HepG2 (cell line): ENCODE results near the gene NDUFA8. TPM values are rescaled to one million over a fixed set of nuclear protein-coding genes. Genes with fewer than 3 reads are reported as not detected.

Experiments used
- ATAC-seq: fragments of 200-7000 bp; cut with Tn5 transposase; 3 replicates; pipeline ENCODE4 v1.9.1; 2020; ENCODE audit warnings: mild to moderate bottlenecking, moderate library complexity
- BruUV-seq: library from RNA; stranded (reverse); fragments of 400-500 nt; replicated peaks from 2 replicates; lab custom pipeline; 2021; lab: Mats Ljungman, UMichigan
- CTCF ChIA-PET: fragments of 300-600 bp; formaldehyde crosslinking; extraction: SDS; loops from one replicate; lab custom pipeline; 2021; ENCODE audit warnings: low total read pairs, inconsistent platforms, low intra/inter-chr PET ratio; lab: Yijun Ruan, JAX
- POLR2A ChIA-PET: fragments of 350-600 bp; sonication (Branson Sonifier 250); formaldehyde crosslinking; loops from one replicate; lab custom pipeline; 2020; ENCODE audit warnings: antibody characterized with exemption, inconsistent platforms; lab: Yijun Ruan, JAX
- DNase-seq: peaks from one replicate; pipeline ENCODE4 v3.0.0-alpha.2; 2015; ENCODE audit warnings: low spot score
- FAIRE-seq: peaks from 3 replicates; lab custom pipeline; 2011; peaks lifted over from hg19 to GRCh38; lab: Jason Lieb, UNC
- H2AFZ ChIP-seq: one replicate; pipeline ENCODE4 v1.6.1; 2011; ENCODE audit warnings: low read length, inconsistent platforms
- H3K27ac ChIP-seq: fragments of 300-600 bp; 3 replicates; pipeline ENCODE4 v1.8.0; 2011; ENCODE audit warnings: mixed run types, mild to moderate bottlenecking, mixed read lengths, low read length, inconsistent platforms; ENCODE audit not compliant: insufficient read depth; ENCODE audit errors: extremely low read length
- H3K27me3 ChIP-seq, 2 experiments: fragments of 200-600 bp in 1 of 2; 2 replicates in 1 of 2; 3 replicates in 1 of 2; pipeline versions ENCODE4 v1.6.0 to v1.8.0; 2011; ENCODE audit warnings: low read length in 2 of 2, mild to moderate bottlenecking in 2 of 2, moderate library complexity in 2 of 2, inconsistent platforms in 1 of 2; ENCODE audit not compliant: insufficient read depth in 2 of 2, control insufficient read depth in 1 of 2
- H3K36me3 ChIP-seq, 2 experiments: fragments of 200-600 bp in 1 of 2; replicated peaks in 1 of 2; 2 replicates in 1 of 2; 3 replicates in 1 of 2; pipeline versions ENCODE4 v1.5.1 to v1.8.0; 2011; ENCODE audit warnings: low read length in 2 of 2, inconsistent platforms in 1 of 2; ENCODE audit not compliant: insufficient read depth in 2 of 2, control insufficient read depth in 1 of 2
- H3K4me1 ChIP-seq: 2 replicates; pipeline ENCODE4 v1.5.1; 2012; ENCODE audit warnings: low read length, inconsistent platforms; ENCODE audit not compliant: insufficient read depth
- H3K4me2 ChIP-seq: 2 replicates; pipeline ENCODE4 v1.6.0; 2011; ENCODE audit warnings: low read depth, low read length, inconsistent platforms
- H3K4me3 ChIP-seq, 3 experiments: fragments of 200-600 bp in 1 of 3; sonication (generic), shearing (Covaris generic) in 1 of 3; replicated peaks in 1 of 3; 2 replicates each; pipeline ENCODE4 v1.5.1; 2011 to 2016; ENCODE audit warnings: low read length in 3 of 3, inconsistent platforms in 2 of 3, low read depth in 2 of 3, mild to moderate bottlenecking in 2 of 3, control low read depth in 1 of 3, mixed read lengths in 1 of 3; ENCODE audit not compliant: insufficient read depth in 1 of 3
- H3K79me2 ChIP-seq: one replicate; pipeline ENCODE4 v1.6.1; 2011; ENCODE audit warnings: low read length, inconsistent platforms; ENCODE audit not compliant: insufficient read depth
- H3K9ac ChIP-seq: 2 replicates; pipeline ENCODE4 v1.6.0; 2011; ENCODE audit warnings: mild to moderate bottlenecking, low read depth, low read length, inconsistent platforms; ENCODE audit not compliant: insufficient read depth
- H3K9me3 ChIP-seq: 2 replicates; pipeline ENCODE4 v1.5.1; 2012; ENCODE audit warnings: mild to moderate bottlenecking, low read length
- H4K20me1 ChIP-seq: 2 replicates; pipeline ENCODE4 v1.6.0; 2011; ENCODE audit warnings: inconsistent platforms, mild to moderate bottlenecking, low read length, moderate library complexity; ENCODE audit not compliant: insufficient read depth
- FOXC1 ChIP-seq: sonication (generic); formaldehyde crosslinking; IDR thresholded peaks from 2 replicates; pipeline ENCODE4 v1.8.0; 2022; ENCODE audit warnings: mild to moderate bottlenecking, missing genetic modification reagents, borderline replicate concordance
- U2AF1 ChIP-seq: fragments of 200-400 bp; formaldehyde crosslinking; optimal IDR thresholded peaks from 2 replicates; pipeline ENCODE3; 2017; ENCODE audit warnings: mild to moderate bottlenecking, low read depth, low read length
- ZNF414 ChIP-seq: sonication (generic); formaldehyde crosslinking; IDR thresholded peaks from 2 replicates; pipeline ENCODE4 v1.5.0; 2020; ENCODE audit warnings: missing genetic modification reagents
- WGBS: methylation state at CpG from one replicate; pipeline ENCODE4 v1.1.6; 2017; ENCODE audit warnings: low lambda C conversion rate; 5-methylcytosine and 5-hydroxymethylcytosine counted together
- in situ Hi-C: cut with HindIII; loops from 2 replicates; pipeline ENCODE4 v1.10.0; 2017; ENCODE audit warnings: low pct_unique_long_range_greater_than_20kb; ENCODE audit not compliant: extremely low pct_ligation_motif_present
- intact Hi-C: fragments of 100-400 bp; cut with micrococcal nuclease; formaldehyde crosslinking; loops from one replicate; pipeline ENCODE4 v1.10.0; 2022; ENCODE audit not compliant: unreplicated experiment
- polyA plus RNA-seq, 8 experiments: library from polyadenylated mRNA; depleted of rRNA in 3 of 8; stranded (reverse) in 7 of 8; unstranded in 1 of 8; fragments of >200 nt; fragmentation: Illumina TruSeq in 4 of 8; extraction: Trizol in 4 of 8; gene quantifications; 2 replicates each; pipeline versions ENCODE4 v1.2.1 to v1.2.3, GENCODE V29; 2011 to 2016; ENCODE audit warnings: low read depth in 4 of 8, missing spikeins in 1 of 8, mixed read lengths in 1 of 8; ENCODE audit not compliant: insufficient read depth in 1 of 8
- total RNA-seq, 5 experiments: library from RNA; depleted of rRNA; stranded (reverse); fragments of >200 nt; fragmentation: Illumina TruSeq; extraction: Trizol; gene quantifications; 2 replicates each; pipeline ENCODE4 v1.2.3, GENCODE V29; 2016; ENCODE audit warnings: low read depth in 1 of 5

The NDUFA8 gene
- total and polyA plus RNA-seq, 2 of the 13 experiments (the other 11 are each of a cell fraction or from before 2014, with no cell fraction given), result 68.6 to 71.7 TPM

GRCh38 chr9:122176916-122177315 is 17.3 kb upstream of the NDUFA8 start:
- intact Hi-C loops, result no loop called here
- H3K27me3 ChIP-seq, result peaks cover 0 to 8% of the 10 kb centered on the region in 2 experiments; a peak in 1 of 5 replicates
- peaks cover 35% of the 10 kb centered on the region for H3K4me1 ChIP-seq
- H3K9ac ChIP-seq, result no peak overlapping the region
- DNase-seq (no peak), ATAC-seq (no peak), FAIRE-seq (no peak)
- no TSS peak for BruUV-seq
- in situ Hi-C loops, result no loop called here
- TF ChIP-seq ZNF414 (CRISPR knock-in tag) (no peak), FOXC1 (CRISPR knock-in tag) (no peak)
- no peak overlapping the region for H3K4me2 ChIP-seq
- no peaks in the 10 kb centered on the region for H3K79me2 ChIP-seq
- H2AFZ ChIP-seq, result no peak overlapping the region
- no peaks in the 10 kb centered on the region for H4K20me1 ChIP-seq
- ChIA-PET POLR2A (no interaction called here), CTCF (no interaction called here)
- no peak overlapping the region for H3K4me3 ChIP-seq
- no peaks in the 10 kb centered on the region for H3K36me3 ChIP-seq
- 79% methylated on average over 2 of the region's 2 CpGs for WGBS
- H3K9me3 ChIP-seq, result no peaks in the 10 kb centered on the region
- no peak overlapping the region for H3K27ac ChIP-seq

GRCh38 chr9:122173670-122174069 is 14.1 kb upstream of the NDUFA8 start:
- TF ChIP-seq U2AF1, result no peak
- CTCF ChIA-PET, result no interaction called here
- 59% methylated on average over 3 of the region's 3 CpGs for WGBS
- no peak for FAIRE-seq
- peaks cover 2 to 8% of the 10 kb centered on the region in 2 experiments; a peak in 2 of 5 replicates for H3K27me3 ChIP-seq
- in situ Hi-C loops, result no loop called here
- no peak for DNase-seq
- no peaks in the 10 kb centered on the region for H3K36me3 ChIP-seq
- no peak overlapping the region for H3K9ac ChIP-seq
- intact Hi-C loops, result no loop called here
- POLR2A ChIA-PET, result no interaction called here
- no peak for ATAC-seq
- H3K4me3 ChIP-seq, result no peak overlapping the region
- no TSS peak for BruUV-seq
- no peak overlapping the region for H2AFZ ChIP-seq
- H3K4me2 ChIP-seq, result no peak overlapping the region
- peaks cover 13% of the 10 kb centered on the region for H3K4me1 ChIP-seq
- no peak overlapping the region for H3K27ac ChIP-seq
- H3K9me3 ChIP-seq, result no peaks in the 10 kb centered on the region
- no peaks in the 10 kb centered on the region for H4K20me1 ChIP-seq
- no peaks in the 10 kb centered on the region for H3K79me2 ChIP-seq
